Retinal pigment epithelial cell (primary cell): ENCODE results near the gene ITIH3.
A peak's percentile ranks its signal among the peaks of the same experiment; 100 is the strongest.

Experiments
- DNase-seq: peaks from one replicate; pipeline ENCODE4 v3.0.0-alpha.2; 2010; ENCODE audit warnings: low read depth
- H3K4me3 ChIP-seq: 2 replicates; pipeline ENCODE4 v1.5.1; 2011; ENCODE audit warnings: mild to moderate bottlenecking, low read length, control low read depth, moderate library complexity
- TF ChIP-seq, protein P1 (sequence below): conservative IDR thresholded peaks from 2 replicates; pipeline ENCODE4 v1.5.1; 2011; ENCODE audit warnings: low read depth, low read length, control low read depth, inconsistent platforms

ITIH3 gene

DNA sequence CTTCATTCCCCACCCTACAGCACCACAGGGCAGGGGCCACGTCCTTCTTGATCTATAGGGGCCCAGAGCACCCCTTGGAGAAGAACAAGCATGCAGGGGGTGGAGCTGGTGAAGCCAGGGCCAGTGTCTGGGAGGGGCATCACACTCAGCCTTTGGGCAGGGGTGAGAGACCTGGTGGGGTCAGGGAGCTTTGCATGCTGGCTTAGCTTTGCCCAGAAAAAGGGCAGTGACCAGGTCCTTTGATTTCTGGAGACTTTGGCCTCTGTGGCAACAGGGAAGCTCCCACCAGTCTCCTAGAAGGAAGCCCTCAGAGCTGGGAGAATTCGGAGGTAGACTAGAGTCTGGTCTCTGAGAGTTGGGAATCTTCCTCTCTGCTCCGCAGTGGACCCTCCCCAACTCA, 34.9 kb downstream of the ITIH3 start:
- DNase-seq, result no peak
- TF ChIP-seq, protein P1, sequence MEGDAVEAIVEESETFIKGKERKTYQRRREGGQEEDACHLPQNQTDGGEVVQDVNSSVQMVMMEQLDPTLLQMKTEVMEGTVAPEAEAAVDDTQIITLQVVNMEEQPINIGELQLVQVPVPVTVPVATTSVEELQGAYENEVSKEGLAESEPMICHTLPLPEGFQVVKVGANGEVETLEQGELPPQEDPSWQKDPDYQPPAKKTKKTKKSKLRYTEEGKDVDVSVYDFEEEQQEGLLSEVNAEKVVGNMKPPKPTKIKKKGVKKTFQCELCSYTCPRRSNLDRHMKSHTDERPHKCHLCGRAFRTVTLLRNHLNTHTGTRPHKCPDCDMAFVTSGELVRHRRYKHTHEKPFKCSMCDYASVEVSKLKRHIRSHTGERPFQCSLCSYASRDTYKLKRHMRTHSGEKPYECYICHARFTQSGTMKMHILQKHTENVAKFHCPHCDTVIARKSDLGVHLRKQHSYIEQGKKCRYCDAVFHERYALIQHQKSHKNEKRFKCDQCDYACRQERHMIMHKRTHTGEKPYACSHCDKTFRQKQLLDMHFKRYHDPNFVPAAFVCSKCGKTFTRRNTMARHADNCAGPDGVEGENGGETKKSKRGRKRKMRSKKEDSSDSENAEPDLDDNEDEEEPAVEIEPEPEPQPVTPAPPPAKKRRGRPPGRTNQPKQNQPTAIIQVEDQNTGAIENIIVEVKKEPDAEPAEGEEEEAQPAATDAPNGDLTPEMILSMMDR, result no peak
- H3K4me3 ChIP-seq, result no peak overlapping the region

DNA sequence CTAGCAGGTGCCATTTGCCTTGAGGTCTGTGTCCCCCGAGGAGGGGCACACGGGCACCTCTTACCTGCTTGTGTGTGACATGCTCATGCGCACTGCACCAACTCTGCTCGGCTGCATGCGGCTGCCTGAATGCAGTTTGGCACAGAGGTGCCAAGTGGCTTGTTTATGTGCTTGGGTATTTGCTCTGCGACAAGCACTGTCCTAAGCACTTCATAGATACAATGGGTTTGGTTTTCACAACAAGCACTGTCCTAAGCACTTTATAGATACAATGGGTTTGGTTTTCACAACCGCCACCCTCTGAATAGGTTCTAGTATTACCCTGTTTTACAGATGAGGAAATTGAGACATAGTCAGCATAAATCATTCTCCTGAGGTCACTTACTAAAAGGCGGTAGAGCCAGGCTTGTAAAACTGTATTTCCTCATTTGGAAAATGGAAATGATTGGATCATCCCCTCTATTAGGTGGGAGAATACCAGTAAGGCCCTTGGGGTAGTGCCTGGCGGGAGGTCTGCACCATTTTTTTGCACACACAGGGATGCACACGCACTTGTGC, 35.4 kb downstream of the ITIH3 start:
- no peak overlapping the region for H3K4me3 ChIP-seq
- TF ChIP-seq, protein P1, result no peak
- DNase-seq, result no peak

DNA sequence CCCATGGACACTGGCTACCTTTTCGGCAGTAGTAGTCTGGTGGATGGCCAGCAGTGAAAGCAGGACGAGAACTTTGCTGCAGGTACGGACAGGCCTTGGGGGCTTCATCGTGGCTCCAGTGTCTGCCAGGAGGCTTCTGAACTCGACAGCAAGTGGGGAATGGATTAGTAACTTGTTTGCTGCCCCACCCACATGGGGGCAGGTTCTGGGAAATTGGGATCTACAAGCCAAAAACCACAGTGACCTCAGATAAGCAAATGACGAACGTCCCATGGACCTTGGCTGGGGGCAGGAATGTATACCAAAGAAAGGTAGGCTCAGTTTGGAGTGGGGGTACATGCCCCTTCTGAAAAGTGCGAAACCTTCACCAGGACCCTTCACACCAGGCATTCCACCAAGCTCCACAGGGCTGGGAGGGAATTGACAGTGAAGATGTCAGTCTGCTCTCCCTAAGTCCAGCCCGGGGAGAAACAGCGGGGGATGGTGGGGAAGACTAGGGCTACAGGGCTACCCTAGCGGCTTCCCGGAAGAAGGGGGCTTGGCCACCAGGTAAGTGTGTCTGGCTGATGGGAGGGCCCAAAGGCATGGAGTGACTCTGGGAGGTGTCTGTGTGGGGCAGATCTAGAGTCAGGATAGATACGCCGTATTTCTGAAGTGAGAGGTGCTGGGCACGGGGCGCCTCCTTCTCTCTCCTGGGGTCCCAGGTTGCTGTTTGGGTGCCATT, 36.1 kb downstream of the ITIH3 start, which contains the start of gene ITIH4:
TSS of gene ITIH4 (minus strand) at position 138 of the 724 bp plus-strand sequence. CDS start at position 108, 30 bp downstream.
- TF ChIP-seq, protein P1, result no peak
- no peak for DNase-seq
- H3K4me3 ChIP-seq, result no peak within 1 kb of the TSS

DNA sequence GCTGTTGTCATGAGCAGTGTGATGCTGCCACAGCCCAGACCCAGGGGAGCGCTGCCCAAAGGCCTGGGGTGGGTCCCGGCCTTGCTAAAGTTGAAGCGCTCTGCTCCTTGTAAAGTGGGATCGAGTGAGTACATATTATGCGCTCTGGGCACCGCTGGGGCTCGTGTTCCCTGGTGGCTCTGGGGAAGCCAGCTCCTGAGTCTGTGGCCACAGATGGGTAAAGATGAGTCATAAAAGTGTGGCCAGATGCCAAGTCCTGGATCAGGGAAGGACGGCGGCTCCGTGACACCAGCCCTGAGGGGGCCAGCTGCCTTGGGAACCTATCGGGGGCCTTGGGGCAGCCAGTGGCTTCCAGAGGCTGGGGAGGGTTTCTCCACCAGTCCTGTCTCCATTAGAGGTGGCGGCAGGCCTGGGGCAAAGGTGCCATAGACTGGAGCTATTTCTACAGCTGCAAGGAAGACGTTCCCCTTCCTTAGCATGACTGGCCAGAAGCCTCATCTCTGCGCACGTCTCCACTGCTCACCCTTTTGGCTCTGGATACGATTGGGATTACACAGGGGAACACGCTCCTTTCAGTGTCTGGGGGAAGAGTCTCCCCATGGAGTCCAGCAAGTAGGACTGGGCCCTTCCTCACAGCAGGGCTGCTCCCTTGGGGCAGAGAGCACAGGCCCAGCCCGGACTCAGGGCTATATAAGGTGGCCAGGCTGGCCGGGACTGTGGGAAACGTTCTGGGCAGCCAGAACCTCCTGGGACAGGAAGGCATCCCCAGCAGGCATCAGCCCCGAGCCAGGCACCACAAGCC, 37.1 kb downstream of the ITIH3 start:
- no peak overlapping the region for H3K4me3 ChIP-seq
- peak; percentile 22 for DNase-seq
- TF ChIP-seq, protein P1, result no peak

DNA sequence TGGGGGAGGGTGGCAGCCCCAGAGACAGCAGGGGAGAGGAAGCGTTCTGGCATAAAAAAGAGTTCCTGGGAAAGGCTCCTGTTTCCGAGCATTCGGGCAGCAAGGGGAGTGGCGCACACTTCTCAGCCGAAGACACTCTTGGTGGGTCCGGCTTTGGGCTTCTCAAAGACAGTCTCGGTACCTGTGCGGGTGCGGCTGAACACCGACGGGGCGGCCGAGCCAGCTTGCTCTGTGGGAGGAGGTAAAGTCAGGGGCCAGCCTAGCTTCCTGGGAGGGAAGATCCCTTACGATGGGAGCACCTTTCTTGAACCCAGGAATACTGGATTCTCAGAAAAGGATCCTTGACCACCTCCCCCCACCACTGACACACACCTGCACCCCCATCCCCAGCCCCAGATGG, 38.6 kb downstream of the ITIH3 start:
- TF ChIP-seq, protein P1, result no peak
- DNase-seq, result no peak
- no peak overlapping the region for H3K4me3 ChIP-seq

DNA sequence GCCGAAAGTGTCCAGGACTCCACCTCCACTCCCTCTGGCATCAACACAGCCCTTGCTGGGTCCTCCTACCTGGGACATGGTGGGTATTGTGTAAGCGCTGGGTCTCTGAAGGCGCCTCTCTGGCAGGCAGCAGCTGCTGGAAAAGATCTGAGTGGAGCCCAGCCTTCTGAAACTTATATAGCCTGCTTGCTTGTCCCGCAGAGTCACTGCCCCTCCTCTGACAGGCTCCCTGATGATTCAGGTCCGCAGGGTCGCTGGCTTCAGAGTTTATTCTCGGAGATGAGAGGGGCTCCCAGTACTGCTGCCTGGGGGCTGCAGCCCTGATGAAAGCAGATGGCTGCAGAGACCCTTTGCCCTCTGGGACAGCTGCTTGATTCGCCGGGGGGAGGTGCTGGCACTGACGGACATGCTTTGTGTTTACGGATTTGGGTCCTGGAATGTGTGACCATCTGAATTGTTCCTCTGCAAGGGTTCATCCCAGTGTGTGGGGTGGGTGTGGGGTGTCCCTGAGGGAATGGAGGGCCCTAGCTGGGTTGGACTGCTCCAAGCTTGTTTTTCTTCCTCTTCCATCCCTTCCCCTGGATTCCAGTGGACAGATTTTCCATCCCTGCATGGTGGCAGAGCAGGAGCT, 40.4 kb downstream of the ITIH3 start, which contains the start of gene MUSTN1:
TSS of gene MUSTN1 (minus strand) at position 149 of the 631 bp plus-strand sequence. CDS start at position 78, 71 bp downstream.
- DNase-seq, result no peak
- TF ChIP-seq, protein P1, result no peak
- no peak within 1 kb of the TSS for H3K4me3 ChIP-seq
